DMS79 treated with DMSO at 0.1 percent for 48 hours (cell line): ENCODE data around the gene KRT6A.

ENCODE experiments used
- DNase-seq: peaks from one replicate; lab custom pipeline; 2025; lab: John Stamatoyannopoulos, UW

KRT6A gene

GRCh38 chr12:52493172-52493571, at the start of gene KRT6A:
Gene KRT6A (minus strand): TSS chr12:52493257. CDS start chr12:52493188, 69 bp downstream.
- no peak for DNase-seq

DNA sequence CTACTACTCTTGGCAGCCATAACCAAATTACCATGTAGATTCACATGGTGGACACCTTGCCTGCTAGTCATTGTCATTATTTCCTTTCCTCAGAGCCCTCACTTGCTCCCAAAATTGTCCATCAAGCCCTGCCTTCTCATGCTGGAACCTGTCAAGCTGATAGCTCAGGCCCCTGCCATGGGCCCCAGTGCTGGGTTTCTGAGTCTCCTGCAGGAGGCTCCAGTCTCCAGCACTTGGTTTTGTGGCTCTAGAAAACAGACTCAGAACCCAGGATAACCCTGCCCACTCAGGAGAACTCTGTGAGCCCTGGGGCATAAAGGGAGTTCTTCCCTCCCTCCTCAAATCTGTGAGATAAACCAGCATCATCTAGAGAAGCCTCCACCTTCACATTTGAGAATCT, 49.1 kb upstream of the KRT6A start:
- no peak for DNase-seq

DNA sequence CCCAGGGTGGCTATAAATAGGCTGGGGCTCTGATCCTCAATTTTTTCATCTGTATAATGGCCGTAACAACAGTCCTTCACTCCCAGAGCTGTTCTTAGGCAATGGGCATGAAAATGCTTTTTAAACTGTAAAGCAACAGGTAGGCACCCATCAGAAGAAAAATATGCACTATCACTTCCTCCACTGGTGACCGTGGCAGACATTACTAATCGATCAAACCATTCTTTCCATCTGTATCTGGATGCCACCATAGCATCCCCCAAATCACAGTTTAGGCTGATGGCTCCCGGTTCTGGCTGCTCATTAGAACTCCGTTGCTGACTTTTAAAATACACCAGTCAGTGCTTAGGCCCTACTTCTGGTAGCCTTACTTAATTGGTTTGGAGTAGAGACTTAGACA, 48.7 kb upstream of the KRT6A start:
- DNase-seq = no peak

GRCh38 chr12:52540531-52540930, 47.5 kb upstream of the KRT6A start:
- no peak for DNase-seq

- no peak for DNase-seq
Observed at GRCh38 chr12:52539821-52540173, 46.7 kb upstream of the KRT6A start.

- peak; percentile 65 for DNase-seq
Observed at GRCh38 chr12:52539083-52539820, 46.2 kb upstream of the KRT6A start.

GRCh38 chr12:52537101-52537500, 44.0 kb upstream of the KRT6A start:
- DNase-seq = no peak

GRCh38 chr12:52535574-52535973, 42.5 kb upstream of the KRT6A start:
- DNase-seq = no peak

GRCh38 chr12:52534482-52534881, 41.4 kb upstream of the KRT6A start:
- no peak for DNase-seq

DNA sequence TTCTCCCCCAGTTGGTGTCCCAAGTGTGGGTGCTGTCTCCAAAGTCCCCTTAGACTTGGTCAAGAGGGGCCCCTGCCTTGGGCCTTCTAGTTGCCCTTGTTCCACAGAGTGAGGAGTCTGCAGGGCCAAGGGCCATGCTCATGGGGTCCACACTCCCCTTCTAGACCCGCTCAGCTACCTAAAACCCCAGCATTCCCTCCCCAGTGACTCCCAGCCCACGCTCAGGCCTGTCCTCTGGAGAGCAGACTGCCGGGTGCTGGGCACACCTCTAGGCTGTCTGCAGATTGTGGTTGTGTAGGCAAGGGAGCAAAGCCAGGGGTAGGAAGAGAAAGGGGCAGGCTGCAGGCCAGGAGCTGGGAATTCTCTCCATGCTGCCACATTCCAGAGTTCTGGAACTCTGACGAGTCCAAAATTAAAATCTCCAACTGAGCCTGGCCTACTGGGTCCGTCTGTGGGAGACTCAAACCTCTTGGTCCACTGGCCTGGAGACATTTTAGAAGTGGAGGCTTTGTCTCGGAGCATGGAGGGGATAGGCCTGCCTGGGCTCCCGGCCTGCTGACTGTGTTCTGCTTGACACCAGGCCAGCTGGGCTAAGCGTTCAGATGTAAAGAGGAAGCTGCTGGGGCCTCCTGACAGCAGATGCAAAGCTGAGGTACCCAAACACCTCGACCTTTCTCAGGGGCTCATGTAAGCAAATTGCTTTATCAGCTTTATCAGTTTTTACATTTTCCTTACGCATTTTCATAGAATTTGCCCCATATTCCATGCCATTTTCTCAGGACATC, 40.8 kb upstream of the KRT6A start:
- no peak for DNase-seq

GRCh38 chr12:52532636-52533035, 39.6 kb upstream of the KRT6A start:
- no peak for DNase-seq

DNA sequence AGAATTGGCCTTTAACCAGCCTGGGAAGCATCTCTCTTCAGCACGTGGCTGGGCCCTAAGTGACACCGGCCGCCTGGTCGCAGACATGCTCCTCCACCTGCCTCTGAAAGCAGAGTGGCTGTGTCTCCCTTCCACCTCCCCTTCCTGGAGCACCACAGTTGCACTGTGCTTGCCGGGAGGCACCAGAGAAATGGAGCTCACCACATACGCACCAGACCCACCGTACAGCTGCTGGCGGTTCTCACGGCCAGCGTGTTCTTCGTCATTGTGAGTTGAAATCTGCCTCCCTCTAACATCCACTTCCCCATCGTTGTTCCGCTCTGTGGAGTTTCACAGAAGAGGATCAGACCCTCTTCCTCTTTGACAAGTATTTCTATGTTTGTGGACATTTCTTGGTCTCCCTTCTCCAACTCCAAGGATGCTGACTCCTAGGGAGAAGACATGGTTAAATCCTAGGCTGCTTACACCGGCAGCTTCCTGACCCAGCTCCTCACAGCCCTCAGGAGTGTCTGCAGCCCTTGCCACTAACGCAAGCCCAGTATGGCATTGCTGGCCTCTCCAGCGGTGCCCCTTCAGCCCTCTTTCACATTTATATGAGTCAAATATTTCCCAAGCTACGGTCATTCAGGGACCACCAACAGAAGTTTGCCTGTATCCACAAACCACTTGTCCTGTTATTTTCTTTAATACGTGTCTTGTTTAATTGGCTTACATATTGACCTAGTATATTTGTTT, 38.7 kb upstream of the KRT6A start:
- no peak for DNase-seq

- no peak for DNase-seq
Observed at GRCh38 chr12:52530905-52531304, 37.8 kb upstream of the KRT6A start.

GRCh38 chr12:52530366-52530765, 37.3 kb upstream of the KRT6A start:
- DNase-seq = no peak

GRCh38 chr12:52529846-52530245, 36.8 kb upstream of the KRT6A start:
- DNase-seq = no peak

- no peak for DNase-seq
Observed at GRCh38 chr12:52529417-52529816, 36.4 kb upstream of the KRT6A start.

GRCh38 chr12:52528641-52529143, 35.6 kb upstream of the KRT6A start:
- DNase-seq = no peak

DNA sequence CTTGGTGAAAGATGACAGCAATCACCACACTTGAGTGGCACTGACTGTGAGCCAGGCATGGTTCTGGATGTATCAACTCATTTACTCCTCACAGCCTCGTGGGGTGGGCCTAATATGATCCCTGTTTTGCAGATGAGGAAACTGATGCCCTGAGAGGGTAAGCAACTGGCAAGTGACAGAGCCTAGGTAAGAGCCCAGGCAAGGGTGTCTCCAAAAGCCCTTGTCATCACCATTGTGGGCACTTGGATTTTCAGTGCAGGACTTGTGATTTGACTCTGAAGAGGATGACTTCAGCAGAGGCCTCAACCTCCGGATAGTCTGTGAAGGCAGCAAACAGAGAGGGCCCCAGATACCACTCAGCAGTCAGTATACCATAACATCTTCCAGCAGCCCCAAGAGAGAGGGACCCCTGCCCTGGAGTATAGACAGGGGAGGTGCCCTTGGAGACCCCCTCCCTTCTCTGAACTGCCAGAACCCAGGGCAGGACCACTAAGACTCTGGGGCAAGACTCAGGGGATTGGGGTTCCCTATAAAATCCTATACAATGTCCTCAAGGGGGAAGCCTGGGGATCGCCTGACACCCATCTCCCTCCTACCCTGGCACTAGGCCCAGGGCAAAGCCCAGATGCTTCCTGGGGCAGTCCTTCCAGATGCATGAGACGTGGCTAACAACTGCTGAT, 34.2 kb upstream of the KRT6A start:
- DNase-seq = no peak

DNA sequence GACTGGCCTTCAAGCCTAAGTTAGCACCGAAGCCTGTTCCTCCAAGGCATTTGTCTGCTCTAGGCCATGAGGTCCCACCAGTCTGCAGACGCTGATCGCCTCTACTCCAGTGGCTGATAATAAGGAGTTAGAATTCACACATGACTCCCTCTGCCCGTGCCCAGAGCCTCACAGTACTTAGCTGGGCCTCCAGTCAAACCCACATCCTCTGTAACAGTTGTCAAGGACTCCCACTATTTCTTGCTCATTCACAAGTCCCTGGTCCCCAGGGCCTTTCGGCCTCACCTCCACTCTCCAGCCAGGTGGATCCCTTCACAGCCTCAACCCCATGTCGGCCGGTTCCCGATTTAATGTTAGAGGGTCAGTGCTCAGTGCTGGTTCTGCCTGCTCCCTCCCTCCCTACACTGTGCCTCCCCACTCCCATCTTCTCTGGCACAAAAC, 33.5 kb upstream of the KRT6A start:
- DNase-seq = no peak

- DNase-seq = no peak
Observed at GRCh38 chr12:52525661-52526499, 32.8 kb upstream of the KRT6A start.
